ENCODE data around the gene PTCD1. TPM values are rescaled to one million over a fixed set of nuclear protein-coding genes. Genes with fewer than 3 reads are reported as not detected.

Gene PTCD1
- 6.8 and 7.8 TPM in 2 replicates for total RNA-seq

DNA sequence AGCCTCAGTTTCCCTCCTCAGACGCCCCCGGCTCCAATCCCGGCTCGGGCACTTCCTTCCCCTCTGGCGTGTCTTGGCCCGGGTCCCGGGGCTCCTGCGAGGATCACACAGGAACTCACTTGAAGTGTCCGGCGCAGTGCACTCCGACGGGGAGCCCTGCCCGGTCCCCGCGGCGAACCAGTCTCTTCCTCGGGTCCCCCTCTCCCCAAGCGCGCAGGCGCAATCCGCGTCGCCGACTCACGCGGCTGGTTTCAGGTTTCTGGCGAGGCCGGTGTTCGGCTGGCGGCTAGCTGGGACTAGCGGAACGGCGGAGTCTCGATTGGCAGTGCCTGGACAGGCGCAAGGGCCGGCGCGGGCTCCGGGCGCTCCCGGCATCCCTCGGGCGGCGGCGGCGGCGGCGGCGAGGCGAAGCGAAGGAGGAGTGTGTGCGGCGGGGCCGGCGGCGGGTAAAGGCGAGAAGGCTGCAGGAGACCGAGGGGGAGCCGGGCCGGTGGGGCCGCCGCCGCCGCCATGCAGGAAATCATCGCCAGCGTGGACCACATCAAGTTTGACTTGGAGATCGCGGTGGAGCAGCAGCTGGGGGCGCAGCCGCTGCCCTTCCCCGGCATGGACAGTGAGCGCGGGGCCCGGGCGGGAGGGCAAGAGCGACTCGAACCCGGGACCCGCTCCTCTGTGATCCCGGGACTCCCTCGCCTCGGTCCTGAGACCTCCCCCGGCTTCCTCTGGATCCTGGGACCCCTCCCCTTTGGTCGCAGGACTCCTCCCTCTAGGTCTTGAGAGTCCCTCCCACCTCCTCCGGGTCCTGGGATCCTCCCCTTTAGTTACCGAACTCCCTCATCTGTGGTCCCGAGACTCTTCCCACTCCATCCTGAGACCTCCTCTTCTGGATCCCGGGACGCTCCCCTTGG lies at the start of gene PTCD1, which contains the start of gene CPSF4:
PTCD1 (minus strand) TSS at position 226 of the 908 bp plus-strand sequence. CDS start 3,556 bp downstream, outside the sequence.
CPSF4 (plus strand) TSS at position 371 of the 908 bp plus-strand sequence; CDS start at position 511, 140 bp downstream.

DNA sequence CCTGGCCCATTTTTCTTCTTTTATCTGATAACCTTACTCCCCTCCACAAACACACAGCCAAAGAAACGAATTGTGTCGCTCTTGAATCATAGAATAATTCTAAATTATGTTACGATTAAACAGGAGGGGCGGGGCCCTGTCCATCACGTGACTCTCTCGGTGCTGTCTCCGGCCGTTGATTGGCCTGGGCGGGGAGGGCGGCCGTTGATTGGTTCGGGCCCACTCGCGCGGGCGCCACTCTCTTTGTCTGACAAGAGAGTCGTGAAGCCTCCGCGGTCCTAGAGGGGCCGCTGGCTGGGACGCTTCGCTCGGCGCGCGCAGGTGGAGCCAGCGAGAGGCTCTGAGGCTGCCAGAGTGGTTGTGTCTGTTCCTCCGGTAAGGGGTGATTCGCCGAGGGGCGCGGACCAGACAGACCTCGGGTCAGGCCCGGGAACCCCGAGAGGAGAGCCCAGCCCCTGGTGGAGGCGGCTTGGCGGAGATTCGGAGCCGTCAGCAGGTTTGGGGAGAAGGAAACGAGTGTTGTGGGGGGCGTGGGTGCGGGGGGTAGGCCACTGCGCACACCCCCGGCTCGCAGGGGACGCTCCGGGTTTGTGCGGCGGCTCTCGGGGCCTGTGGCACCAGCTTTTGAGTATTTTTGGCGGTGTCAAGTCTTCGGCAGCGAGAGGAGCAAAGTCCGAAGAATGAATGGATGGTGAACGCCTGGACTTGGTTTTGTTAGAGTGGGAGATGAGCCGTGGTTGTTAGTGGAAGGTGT lies 34.1 kb upstream of the PTCD1 start, which contains the start of gene ZNF789:
ZNF789 (plus strand) TSS at position 330 of the 754 bp plus-strand sequence. CDS start 3,567 bp downstream, outside the sequence.

GRCh38 chr7:99408379-99409191 lies 30.0 kb downstream of the PTCD1 start, which contains the start of the genes BUD31 and PDAP1:
Gene BUD31 (plus strand): TSS chr7:99408969. CDS start chr7:99411093, 2,124 bp downstream.
Gene PDAP1 (minus strand): TSS chr7:99408597. CDS start chr7:99408548, 49 bp downstream.

DNA sequence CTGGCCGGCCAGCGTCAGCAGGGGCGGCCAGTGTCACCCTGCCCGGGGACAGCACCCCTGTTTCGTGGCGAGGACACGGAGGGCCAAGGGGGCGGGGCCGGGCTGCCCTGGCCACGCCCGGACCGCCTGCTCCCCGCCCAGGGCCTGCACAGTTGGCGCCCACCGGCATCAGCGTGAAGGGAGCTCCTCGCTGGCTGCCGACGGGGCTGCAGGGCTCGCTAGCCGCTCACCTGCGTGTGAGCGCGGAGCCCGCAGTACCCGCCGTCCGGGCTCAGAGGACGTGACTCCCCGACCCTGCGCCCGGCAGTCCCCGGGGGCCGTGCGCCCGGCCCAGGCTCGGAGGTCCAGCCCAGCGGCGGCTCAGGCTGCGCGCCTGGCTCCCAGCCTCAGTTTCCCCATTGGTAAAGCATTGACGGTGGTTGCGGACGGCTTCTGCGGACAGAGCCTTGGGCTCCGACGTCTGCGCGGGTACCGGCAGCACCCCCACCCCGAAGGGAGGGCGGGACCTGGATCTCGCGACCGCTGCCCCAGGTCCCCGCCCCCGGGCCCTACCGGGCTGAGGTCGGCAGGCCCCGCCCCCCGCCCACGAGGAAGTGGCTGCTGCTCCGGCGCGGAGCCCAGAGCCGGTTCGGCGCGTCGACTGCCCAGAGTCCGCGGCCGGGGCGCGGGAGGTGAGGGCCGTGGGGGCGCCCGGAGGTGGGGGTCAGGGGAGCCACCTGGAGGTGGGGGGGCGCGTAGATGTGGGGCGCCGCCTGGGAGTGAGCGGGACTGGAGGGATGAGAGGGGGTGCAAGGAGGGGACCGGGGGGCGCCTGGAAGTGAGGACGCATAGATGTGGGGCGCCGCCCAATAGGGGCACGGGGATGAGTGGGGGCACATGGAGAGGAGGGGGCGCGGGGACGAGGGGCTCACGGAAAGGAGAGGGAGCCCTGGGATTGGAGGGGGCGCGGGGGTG lies 64.2 kb downstream of the PTCD1 start, which contains the start of gene ARPC1B:
ARPC1B (plus strand) TSS at position 620 of the 954 bp plus-strand sequence. CDS start 10,985 bp downstream, outside the sequence.

Other genes starting within 250 kb of the PTCD1 start
- not detected in 2 replicates for gene KPNA7, start 230.7 kb downstream of the PTCD1 start, total RNA-seq
- gene MYH16, start 166.0 kb downstream of the PTCD1 start, total RNA-seq, result not detected in 2 replicates
- gene ARPC1A, start 112.9 kb downstream of the PTCD1 start, total RNA-seq, result 198 and 257 TPM in 2 replicates
- gene ARPC1B, start 64.1 kb downstream of the PTCD1 start, total RNA-seq, result 359 and 812 TPM in 2 replicates
- 22.6 and 26.3 TPM in 2 replicates for gene PDAP1, start 30.2 kb downstream of the PTCD1 start, total RNA-seq
- 61.6 and 70.4 TPM in 2 replicates for gene BUD31, start 29.8 kb downstream of the PTCD1 start, total RNA-seq
- gene CPSF4, start 145 bp upstream of the PTCD1 start, total RNA-seq, result 24.5 and 31.0 TPM in 2 replicates
- 122 and 167 TPM in 2 replicates for gene ATP5MF, start 27.4 kb upstream of the PTCD1 start, total RNA-seq
- gene ZNF789, start 34.1 kb upstream of the PTCD1 start, total RNA-seq, result 3.6 and 4.2 TPM in 2 replicates
- gene ZNF394, start 61.5 kb upstream of the PTCD1 start, total RNA-seq, result 15.5 and 19.4 TPM in 2 replicates
- gene ZKSCAN5, start 65.9 kb upstream of the PTCD1 start, total RNA-seq, result 8.1 and 10.5 TPM in 2 replicates
- gene FAM200A, start 113.3 kb upstream of the PTCD1 start, total RNA-seq, result 5.5 and 7.3 TPM in 2 replicates
- 52.6 and 62.3 TPM in 2 replicates for gene ZNF655, start 119.8 kb upstream of the PTCD1 start, total RNA-seq
- 0.52 and 1.1 TPM in 2 replicates for gene TMEM225B, start 159.5 kb upstream of the PTCD1 start, total RNA-seq
- 11.8 and 12.9 TPM in 2 replicates for gene ZSCAN25, start 178.1 kb upstream of the PTCD1 start, total RNA-seq
- gene CYP3A5, start 241.2 kb upstream of the PTCD1 start, total RNA-seq, result not detected in 2 replicates